Lung microvascular endothelial cell (primary cell): ENCODE data around the gene OR4C13. TPM values are rescaled to one million over a fixed set of nuclear protein-coding genes. Genes with fewer than 3 reads are reported as not detected.
"Not testable (repeated sequence)": the region's sequence is repeated elsewhere in the genome, so short reads cannot be mapped to it uniquely, and the experiment has no call there.

Experiments
- DNase-seq, 2 donors: peaks; one replicate each; pipeline versions ENCODE4 v3.0.0 to v3.0.0-alpha.2; 2010; ENCODE audit warnings: low read depth in 2 of 2
- total RNA-seq: library from RNA; depleted of rRNA; stranded (reverse); fragments of >200 nt; gene quantifications from 2 replicates; pipeline ENCODE4 v1.2.1, GENCODE V29; 2014

The OR4C13 gene
- not detected in 2 replicates for total RNA-seq

GRCh38 chr11:49952091-49952490 lies at the start of gene OR4C13:
TSS of gene OR4C13 (plus strand) at chr11:49952391. CDS start at chr11:49952423, 32 bp downstream.
- DNase-seq, result no peak

DNA sequence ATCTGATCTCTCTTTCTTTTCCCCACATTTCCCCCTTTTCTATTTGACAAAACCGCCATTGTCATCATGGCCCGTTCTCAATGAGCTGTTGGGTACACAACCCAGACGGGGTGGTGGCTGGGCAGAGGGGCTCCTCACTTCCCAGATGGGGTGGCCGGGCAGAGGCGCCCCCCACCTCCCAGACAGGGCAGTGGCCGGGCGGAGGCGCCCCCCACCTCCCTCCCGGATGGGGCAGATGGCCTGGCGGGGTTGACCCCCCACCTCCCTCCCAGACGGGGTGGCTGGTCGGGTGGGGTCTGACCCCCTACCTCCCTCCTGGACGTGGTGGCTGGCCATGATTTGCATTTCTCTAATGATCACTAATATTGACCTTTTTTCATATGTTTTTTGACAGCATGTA lies 40.7 kb upstream of the OR4C13 start:
- not testable (repeated sequence) for DNase-seq

DNA sequence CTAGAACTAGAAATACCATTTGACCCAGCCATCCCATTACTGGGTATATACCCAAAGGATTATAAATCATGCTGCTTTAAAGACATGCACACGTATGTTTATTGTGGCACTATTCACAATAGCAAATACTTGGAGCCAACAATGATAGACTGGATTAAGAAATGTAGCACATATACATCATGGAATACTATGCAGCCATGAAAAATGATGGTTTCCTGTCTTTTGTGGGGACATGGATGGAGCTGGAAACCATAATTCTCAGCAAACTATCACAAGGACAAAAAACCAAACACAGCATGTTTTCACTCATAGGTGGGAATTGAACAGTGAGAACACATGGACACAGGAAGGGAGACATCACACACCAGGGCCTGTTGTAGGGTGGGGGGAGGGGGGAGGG lies 3.5 kb upstream of the OR4C13 start:
- not testable (repeated sequence) for DNase-seq

DNA sequence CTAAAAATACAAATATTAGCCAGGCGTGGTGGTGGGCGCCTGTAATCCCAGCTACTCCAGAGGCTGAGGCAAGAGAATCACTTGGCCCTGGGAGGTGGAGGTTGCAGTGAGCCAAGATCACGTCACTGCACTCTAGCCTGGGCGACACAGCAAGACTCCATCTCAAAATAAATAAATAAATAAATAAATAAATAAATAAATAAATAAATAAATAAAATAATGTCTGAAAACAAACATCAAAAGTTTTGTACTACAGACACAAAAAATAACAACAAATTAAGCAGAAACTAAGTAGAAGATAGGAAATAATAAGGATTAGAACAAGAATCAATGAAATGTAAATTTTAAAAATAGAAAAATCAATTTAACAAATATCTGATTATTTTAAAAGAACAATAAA lies 21.2 kb downstream of the OR4C13 start:
- DNase-seq, result not testable (repeated sequence)

DNA sequence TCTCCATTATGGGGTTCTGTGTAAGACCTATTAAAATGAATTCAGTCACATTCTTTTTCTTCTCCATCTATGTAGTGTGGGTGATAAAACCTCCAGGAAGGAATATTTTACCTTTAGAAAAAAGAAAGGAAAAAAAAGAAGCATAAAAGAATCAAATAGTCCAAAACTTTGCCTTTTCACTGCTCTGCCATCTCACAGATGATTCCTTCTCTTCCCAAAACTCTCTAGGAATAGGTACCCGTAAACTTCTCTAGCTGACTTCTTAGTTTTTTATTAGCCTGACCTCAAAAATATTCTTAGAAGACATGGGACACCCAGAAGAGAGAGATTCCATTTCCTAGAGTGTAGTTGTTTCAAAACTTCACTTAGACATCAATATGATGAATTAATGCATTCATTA lies 30.2 kb downstream of the OR4C13 start, which contains the start of gene OR4C12:
Gene OR4C12, minus strand, starts transcription at position 101 of the 400 bp plus-strand sequence. Its CDS starts 34 bp downstream, at position 67.
- DNase-seq, result not testable (repeated sequence)

GRCh38 chr11:49995565-49995964 lies 43.4 kb downstream of the OR4C13 start:
- DNase-seq, result peak; percentile 65 to 75

Other genes starting within 250 kb of the OR4C13 start
- not detected in 2 replicates for gene OR4C12, start 30.1 kb downstream of the OR4C13 start, total RNA-seq
- gene OR4C45, start 80.5 kb downstream of the OR4C13 start, total RNA-seq, result not detected in 2 replicates